Muscle of arm (tissue), 12 donors: ENCODE data around the gene ANKS1A. TPM values are rescaled to one million over a fixed set of nuclear protein-coding genes. Genes with fewer than 3 reads are reported as not detected.

ENCODE experiments used
- DNase-seq: peaks from one replicate; pipeline ENCODE4 v3.0.0-alpha.2; 2013
- polyA plus RNA-seq, 12 donors: library from polyadenylated mRNA; unstranded; fragments of 120-200 nt; gene quantifications; one replicate each; pipeline ENCODE4 v1.2.1, GENCODE V29; 2013; ENCODE audit not compliant: insufficient read length in 12 of 12

The ANKS1A gene
- polyA plus RNA-seq, 12 donors, result 30.8 to 59.7 (median 40.6) TPM; not detected in 1

GRCh38 chr6:35018182-35018519, 129.1 kb downstream of the ANKS1A start:
- peak; percentile 48 for DNase-seq

GRCh38 chr6:35018746-35019145, 129.7 kb downstream of the ANKS1A start:
- DNase-seq, result no peak

GRCh38 chr6:35019171-35019570, 130.1 kb downstream of the ANKS1A start:
- DNase-seq, result no peak

- no peak for DNase-seq
These were observed 130.8 kb downstream of the ANKS1A start for GRCh38 chr6:35019831-35020230.

- DNase-seq, result no peak
These were observed 131.9 kb downstream of the ANKS1A start for GRCh38 chr6:35021004-35021403.

- DNase-seq, result no peak
These were observed 134.3 kb downstream of the ANKS1A start for GRCh38 chr6:35023091-35024000.

- DNase-seq, result no peak
These were observed 135.5 kb downstream of the ANKS1A start for GRCh38 chr6:35024551-35025054.

GRCh38 chr6:35025232-35026188, 136.5 kb downstream of the ANKS1A start:
- DNase-seq, result no peak

GRCh38 chr6:35026434-35027222, 137.6 kb downstream of the ANKS1A start:
- no peak for DNase-seq

- DNase-seq, result no peak
These were observed 138.8 kb downstream of the ANKS1A start for GRCh38 chr6:35027807-35028206.

GRCh38 chr6:35028781-35029769, 140.0 kb downstream of the ANKS1A start:
- DNase-seq, result no peak

GRCh38 chr6:35030099-35030498, 141.0 kb downstream of the ANKS1A start:
- no peak for DNase-seq

GRCh38 chr6:35031611-35032529, 142.8 kb downstream of the ANKS1A start:
- DNase-seq, result no peak

- no peak for DNase-seq
These were observed 144.6 kb downstream of the ANKS1A start for GRCh38 chr6:35033683-35034082.

GRCh38 chr6:35034411-35035191, 145.5 kb downstream of the ANKS1A start:
- DNase-seq, result no peak

- DNase-seq, result no peak
These were observed 146.5 kb downstream of the ANKS1A start for GRCh38 chr6:35035481-35036030.

- DNase-seq, result no peak
These were observed 147.2 kb downstream of the ANKS1A start for GRCh38 chr6:35036059-35036827.
